T-helper 17 cell (primary cell): Measurements from ENCODE around the gene ST6GALNAC6. TPM values are rescaled to one million over a fixed set of nuclear protein-coding genes. Genes with fewer than 3 reads are reported as not detected.

ENCODE experiments used
- ATAC-seq: fragments of 150-1000 bp; cut with Tn5 transposase; 2 replicates; pipeline ENCODE4 v1.10.0; 2021; ENCODE audit warnings: mild to moderate bottlenecking, moderate library complexity
- DNase-seq, 3 donors: peaks; one replicate each; pipeline versions ENCODE4 v3.0.0 to v3.0.0-alpha.2; 2020 to 2021
- H3K9me3 ChIP-seq: one replicate; pipeline ENCODE4 v1.7.0; 2013; ENCODE audit warnings: low read length, mild to moderate bottlenecking; ENCODE audit not compliant: control insufficient read depth, poor library complexity, severe bottlenecking
- H3K27ac Mint-ChIP-seq: one replicate; pipeline ENCODE4 v1.8.0; 2022; ENCODE audit warnings: mild to moderate bottlenecking, moderate library complexity, mixed read lengths
- H3K27me3 Mint-ChIP-seq: one replicate; pipeline ENCODE4 v1.8.0; 2022; ENCODE audit warnings: mixed read lengths
- H3K36me3 Mint-ChIP-seq: one replicate; pipeline ENCODE4 v1.8.0; 2022; ENCODE audit warnings: low read depth, mixed read lengths
- H3K4me1 Mint-ChIP-seq: one replicate; pipeline ENCODE4 v1.8.0; 2022; ENCODE audit warnings: mild to moderate bottlenecking, mixed read lengths
- H3K4me3 Mint-ChIP-seq: one replicate; pipeline ENCODE4 v1.8.0; 2022; ENCODE audit warnings: mild to moderate bottlenecking, moderate library complexity, mixed read lengths
- total RNA-seq, 4 donors: library from RNA in 2 of 4; stranded (reverse) in 2 of 4; gene quantifications; one replicate each; pipeline ENCODE4 v1.2.3 and lab custom pipeline; 2022 to 2026

The ST6GALNAC6 gene
- total RNA-seq, 2 donors from 2014 or later: 74.5 to 108 TPM

- no peak for DNase-seq
- Mint-ChIP-seq H3K27ac (peak overlapping the region; percentile 100), H3K4me1 (peaks cover 43% of the 10 kb centered on the region), H3K4me3 (no peak overlapping the region), H3K36me3 (peaks cover 4% of the 10 kb centered on the region), H3K27me3 (no peaks in the 10 kb centered on the region)
- H3K9me3 ChIP-seq: no peaks in the 10 kb centered on the region
- no peak for ATAC-seq
These were observed 8.7 kb upstream of the ST6GALNAC6 start for GRCh38 chr9:127907867-127908659.

GRCh38 chr9:127905788-127906191 is 6.4 kb upstream of the ST6GALNAC6 start:
- peak; percentile 55 to 74 (median 65) for DNase-seq
- peaks cover 42% of the 10 kb centered on the region for H3K4me1 Mint-ChIP-seq

GRCh38 chr9:127905004-127905728 is 5.8 kb upstream of the ST6GALNAC6 start:
- Mint-ChIP-seq H3K36me3 (no peaks in the 10 kb centered on the region), H3K27me3 (no peaks in the 10 kb centered on the region), H3K4me3 (peak overlapping the region; percentile 99), H3K4me1 (peaks cover 39% of the 10 kb centered on the region), H3K27ac (peak overlapping the region; percentile 100)
- no peaks in the 10 kb centered on the region for H3K9me3 ChIP-seq
- DNase-seq: peak in 1 of 3 donors; percentile 60
- ATAC-seq: peak; percentile 61

More at GRCh38 chr9:127905788-127906191, 6.4 kb upstream of the ST6GALNAC6 start:
- Mint-ChIP-seq H3K27me3 (no peaks in the 10 kb centered on the region), H3K4me3 (peak overlapping the region; percentile 99), H3K27ac (peak overlapping the region; percentile 100), H3K36me3 (peaks cover 2% of the 10 kb centered on the region)
- ATAC-seq: peak; percentile 79
- H3K9me3 ChIP-seq: no peaks in the 10 kb centered on the region

- H3K9me3 ChIP-seq: no peaks in the 10 kb centered on the region
- no peak for DNase-seq
- ATAC-seq: no peak
- Mint-ChIP-seq H3K4me1 (peaks cover 39% of the 10 kb centered on the region), H3K27ac (peak overlapping the region; percentile 100), H3K27me3 (no peaks in the 10 kb centered on the region), H3K36me3 (no peaks in the 10 kb centered on the region), H3K4me3 (peak overlapping the region; percentile 99)
These were observed 5.2 kb upstream of the ST6GALNAC6 start for GRCh38 chr9:127904561-127905003.

GRCh38 chr9:127903557-127904475 is 4.4 kb upstream of the ST6GALNAC6 start:
- H3K27ac Mint-ChIP-seq: peak overlapping the region; percentile 100

GRCh38 chr9:127898433-127899127 is 823 bp downstream of the ST6GALNAC6 start:
- peak overlapping the region; percentile 91 for H3K4me3 Mint-ChIP-seq
- no peaks in the 10 kb centered on the region for H3K27me3 Mint-ChIP-seq
- peak overlapping the region; percentile 83 for H3K27ac Mint-ChIP-seq
- peaks cover 9% of the 10 kb centered on the region for H3K36me3 Mint-ChIP-seq
- ATAC-seq (peak; percentile 14), DNase-seq (no peak)
- H3K9me3 ChIP-seq: no peaks in the 10 kb centered on the region
- H3K4me1 Mint-ChIP-seq: peaks cover 20% of the 10 kb centered on the region

More at GRCh38 chr9:127903557-127904475, 4.4 kb upstream of the ST6GALNAC6 start:
- ATAC-seq (no peak), DNase-seq (peak in 1 of 3 donors; percentile 47)
- peak overlapping the region; percentile 99 for H3K4me3 Mint-ChIP-seq
- no peaks in the 10 kb centered on the region for H3K27me3 Mint-ChIP-seq
- H3K36me3 Mint-ChIP-seq: no peaks in the 10 kb centered on the region
- H3K9me3 ChIP-seq: no peaks in the 10 kb centered on the region
- peaks cover 39% of the 10 kb centered on the region for H3K4me1 Mint-ChIP-seq

- ATAC-seq: no peak
- peak overlapping the region; percentile 91 for H3K4me3 Mint-ChIP-seq
- H3K9me3 ChIP-seq: no peaks in the 10 kb centered on the region
- DNase-seq: no peak
- H3K36me3 Mint-ChIP-seq: peaks cover 11% of the 10 kb centered on the region
- H3K27ac Mint-ChIP-seq: no peak overlapping the region
- H3K4me1 Mint-ChIP-seq: peaks cover 14% of the 10 kb centered on the region
- H3K27me3 Mint-ChIP-seq: no peaks in the 10 kb centered on the region
These were observed 2.2 kb downstream of the ST6GALNAC6 start for GRCh38 chr9:127897193-127897692.

- peaks cover 11% of the 10 kb centered on the region for H3K36me3 Mint-ChIP-seq
- peaks cover 13% of the 10 kb centered on the region for H3K4me1 Mint-ChIP-seq
- ATAC-seq (no peak), DNase-seq (no peak)
- no peaks in the 10 kb centered on the region for H3K27me3 Mint-ChIP-seq
- no peak overlapping the region for H3K27ac Mint-ChIP-seq
- H3K9me3 ChIP-seq: no peaks in the 10 kb centered on the region
- H3K4me3 Mint-ChIP-seq: no peak overlapping the region
These were observed 2.8 kb downstream of the ST6GALNAC6 start for GRCh38 chr9:127896395-127897192.

- H3K27me3 Mint-ChIP-seq: no peaks in the 10 kb centered on the region
- no peak overlapping the region for H3K4me3 Mint-ChIP-seq
- no peak overlapping the region for H3K27ac Mint-ChIP-seq
- ATAC-seq (no peak), DNase-seq (no peak)
- no peaks in the 10 kb centered on the region for H3K9me3 ChIP-seq
- H3K36me3 Mint-ChIP-seq: peaks cover 14% of the 10 kb centered on the region
- peaks cover 15% of the 10 kb centered on the region for H3K4me1 Mint-ChIP-seq
These were observed 3.6 kb downstream of the ST6GALNAC6 start for GRCh38 chr9:127895811-127896210.

- ATAC-seq (no peak), DNase-seq (no peak)
- H3K27me3 Mint-ChIP-seq: no peaks in the 10 kb centered on the region
- no peaks in the 10 kb centered on the region for H3K9me3 ChIP-seq
- no peak overlapping the region for H3K4me3 Mint-ChIP-seq
- H3K27ac Mint-ChIP-seq: no peak overlapping the region
- H3K4me1 Mint-ChIP-seq: peaks cover 12% of the 10 kb centered on the region
- peaks cover 14% of the 10 kb centered on the region for H3K36me3 Mint-ChIP-seq
These were observed 6.0 kb downstream of the ST6GALNAC6 start for GRCh38 chr9:127893392-127893791.

- no peaks in the 10 kb centered on the region for H3K27me3 Mint-ChIP-seq
- DNase-seq: no peak
- peaks cover 9% of the 10 kb centered on the region for H3K4me1 Mint-ChIP-seq
- no peak for ATAC-seq
- peaks cover 14% of the 10 kb centered on the region for H3K36me3 Mint-ChIP-seq
- H3K27ac Mint-ChIP-seq: peak overlapping the region; percentile 5
- H3K9me3 ChIP-seq: no peaks in the 10 kb centered on the region
- H3K4me3 Mint-ChIP-seq: no peak overlapping the region
These were observed 6.6 kb downstream of the ST6GALNAC6 start for GRCh38 chr9:127892831-127893230.
